ENCODE measurements around the gene CMTM6.

- TF ChIP-seq CTCF (IDR thresholded peaks at IDR 0.05) = no peak
- TF ChIP-seq NR3C1 (IDR thresholded peaks at IDR 0.05) = no peak
- no peak for TF ChIP-seq EP300 (IDR thresholded peaks at IDR 0.05)
- TF ChIP-seq HMGXB4 (CRISPR knock-in tag; IDR thresholded peaks at IDR 0.05; ENCODE audit: borderline replicate concordance) = no peak
- TF ChIP-seq POLR2A (IDR thresholded peaks at IDR 0.05; ENCODE audit: low read length) = no peak
- TF ChIP-seq JUNB (IDR thresholded peaks at IDR 0.05) = no peak
- no peak for TF ChIP-seq PHF8 (IDR thresholded peaks at IDR 0.05; ENCODE audit: borderline replicate concordance, low read depth)
- TF ChIP-seq HOXA7 (CRISPR knock-in tag; IDR thresholded peaks at IDR 0.05) = no peak
- TF ChIP-seq JUN (IDR thresholded peaks at IDR 0.05) = no peak
- TF ChIP-seq CHD2 (IDR thresholded peaks at IDR 0.05; ENCODE audit: low read length, partially characterized antibody) = no peak
These were observed 46.8 kb downstream of the CMTM6 start for GRCh38 chr3:32455609-32456428.
